ENCODE measurements around the gene CDH11.

DNA sequence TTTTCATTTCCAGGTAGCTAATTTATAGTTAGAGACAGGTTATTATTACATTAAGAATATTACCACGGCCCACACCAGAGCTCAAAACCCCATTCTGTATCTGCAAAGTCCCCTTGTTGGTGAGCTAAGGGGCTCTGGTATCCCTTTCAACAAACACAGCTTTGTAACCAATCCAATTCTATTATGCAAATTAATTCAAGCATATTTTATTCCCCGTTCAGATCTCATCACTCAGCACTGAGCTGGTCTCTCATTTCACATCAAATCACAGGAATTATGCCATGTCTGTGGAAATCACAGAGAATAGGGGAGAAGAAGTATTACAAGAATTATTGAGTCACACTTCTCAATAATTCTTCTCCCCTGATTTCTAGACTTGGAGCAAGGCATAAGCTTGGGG, 111.7 kb downstream of the CDH11 start:
- TF ChIP-seq CTCF (IDR thresholded peaks at IDR 0.05) (no peak), POLR2A (IDR thresholded peaks at IDR 0.05) (no peak)
